HG03575 (cell line): ENCODE data around the gene TRPV2.
"Not testable (repeated sequence)": the region's sequence is repeated elsewhere in the genome, so short reads cannot be mapped to it uniquely, and the experiment has no call there.

Source experiments
- ATAC-seq: cut with Tn5 transposase; IDR thresholded peaks from one replicate; pipeline ENCODE4 v1.9.1; 2021; ENCODE audit not compliant: unreplicated experiment, insufficient number of reproducible peaks, low FRiP score; ENCODE audit errors: extremely low read depth

TRPV2 gene

GRCh38 chr17:16449121-16449570 is 33.8 kb downstream of the TRPV2 start:
- ATAC-seq: no peak

GRCh38 chr17:16450028-16450427 is 34.7 kb downstream of the TRPV2 start:
- no peak for ATAC-seq

GRCh38 chr17:16452268-16452667 is 36.9 kb downstream of the TRPV2 start:
- ATAC-seq: not testable (repeated sequence)

- ATAC-seq: no peak
Observed at GRCh38 chr17:16453493-16453851, 38.1 kb downstream of the TRPV2 start.

GRCh38 chr17:16455997-16456741 is 40.8 kb downstream of the TRPV2 start:
- ATAC-seq: no peak

GRCh38 chr17:16456742-16457316 is 41.5 kb downstream of the TRPV2 start:
- no peak for ATAC-seq

- no peak for ATAC-seq
Observed at GRCh38 chr17:16459271-16459670, 43.9 kb downstream of the TRPV2 start.

GRCh38 chr17:16459855-16460550 is 44.6 kb downstream of the TRPV2 start:
- no peak for ATAC-seq

GRCh38 chr17:16460796-16461605 is 45.6 kb downstream of the TRPV2 start:
- no peak for ATAC-seq

GRCh38 chr17:16461606-16461866 is 46.2 kb downstream of the TRPV2 start:
- ATAC-seq: no peak

GRCh38 chr17:16462070-16462864 is 46.9 kb downstream of the TRPV2 start:
- no peak for ATAC-seq

- no peak for ATAC-seq
Observed at GRCh38 chr17:16463358-16464302, 48.3 kb downstream of the TRPV2 start.

GRCh38 chr17:16464303-16465051 is 49.1 kb downstream of the TRPV2 start:
- no peak for ATAC-seq

- ATAC-seq: no peak
Observed at GRCh38 chr17:16465052-16465312, 49.6 kb downstream of the TRPV2 start.

- no peak for ATAC-seq
Observed at GRCh38 chr17:16465861-16466338, 50.5 kb downstream of the TRPV2 start.

- no peak for ATAC-seq
Observed at GRCh38 chr17:16466407-16466806, 51.0 kb downstream of the TRPV2 start.

GRCh38 chr17:16467044-16467443 is 51.7 kb downstream of the TRPV2 start:
- no peak for ATAC-seq
